ENCODE results near the gene RGS6.

The RGS6 gene

GRCh38 chr14:72568296-72568992 is 636.2 kb downstream of the RGS6 start:
- no peak for DNase-seq (ENCODE audit: low read depth in 3 of 3, low spot score in 1 of 3)

- DNase-seq (ENCODE audit: low read depth in 3 of 3, low spot score in 1 of 3): no peak
Measured at GRCh38 chr14:72573725-72574417, 641.6 kb downstream of the RGS6 start.

GRCh38 chr14:72574715-72575114 is 642.5 kb downstream of the RGS6 start:
- DNase-seq (ENCODE audit: low read depth in 3 of 3, low spot score in 1 of 3): no peak

- no peak for DNase-seq (ENCODE audit: low read depth in 3 of 3, low spot score in 1 of 3)
Measured at GRCh38 chr14:72576258-72576657, 644.0 kb downstream of the RGS6 start.

- no peak for DNase-seq (ENCODE audit: low read depth in 3 of 3, low spot score in 1 of 3)
Measured at GRCh38 chr14:72577521-72577920, 645.3 kb downstream of the RGS6 start.

- no peak for DNase-seq (ENCODE audit: low read depth in 3 of 3, low spot score in 1 of 3)
Measured at GRCh38 chr14:72578514-72578913, 646.3 kb downstream of the RGS6 start.

GRCh38 chr14:72582582-72582981 is 650.4 kb downstream of the RGS6 start:
- no peak for DNase-seq (ENCODE audit: low read depth in 3 of 3, low spot score in 1 of 3)

- DNase-seq (ENCODE audit: low read depth in 3 of 3, low spot score in 1 of 3): no peak
Measured at GRCh38 chr14:72583316-72584272, 651.4 kb downstream of the RGS6 start.

- DNase-seq (ENCODE audit: low read depth in 3 of 3, low spot score in 1 of 3): no peak
Measured at GRCh38 chr14:72588521-72588920, 656.3 kb downstream of the RGS6 start.

GRCh38 chr14:72589652-72590051 is 657.4 kb downstream of the RGS6 start:
- no peak for DNase-seq (ENCODE audit: low read depth in 3 of 3, low spot score in 1 of 3)

- DNase-seq (ENCODE audit: low read depth in 3 of 3, low spot score in 1 of 3): no peak
Measured at GRCh38 chr14:72590577-72590976, 658.3 kb downstream of the RGS6 start.

GRCh38 chr14:72591391-72591790 is 659.2 kb downstream of the RGS6 start:
- no peak for DNase-seq (ENCODE audit: low read depth in 3 of 3, low spot score in 1 of 3)

- DNase-seq (ENCODE audit: low read depth in 3 of 3, low spot score in 1 of 3): no peak
Measured at GRCh38 chr14:72594099-72594901, 662.1 kb downstream of the RGS6 start.

GRCh38 chr14:72595152-72595862 is 663.1 kb downstream of the RGS6 start:
- DNase-seq (ENCODE audit: low read depth in 3 of 3, low spot score in 1 of 3): no peak

GRCh38 chr14:72597252-72598233 is 665.3 kb downstream of the RGS6 start:
- no peak for DNase-seq (ENCODE audit: low read depth in 3 of 3, low spot score in 1 of 3)

- DNase-seq (ENCODE audit: low read depth in 3 of 3, low spot score in 1 of 3): no peak
Measured at GRCh38 chr14:72598306-72598705, 666.1 kb downstream of the RGS6 start.

GRCh38 chr14:72599579-72600470 is 667.6 kb downstream of the RGS6 start:
- DNase-seq (ENCODE audit: low read depth in 3 of 3, low spot score in 1 of 3): no peak
